ENCODE data around the gene MYO5A.

DNA sequence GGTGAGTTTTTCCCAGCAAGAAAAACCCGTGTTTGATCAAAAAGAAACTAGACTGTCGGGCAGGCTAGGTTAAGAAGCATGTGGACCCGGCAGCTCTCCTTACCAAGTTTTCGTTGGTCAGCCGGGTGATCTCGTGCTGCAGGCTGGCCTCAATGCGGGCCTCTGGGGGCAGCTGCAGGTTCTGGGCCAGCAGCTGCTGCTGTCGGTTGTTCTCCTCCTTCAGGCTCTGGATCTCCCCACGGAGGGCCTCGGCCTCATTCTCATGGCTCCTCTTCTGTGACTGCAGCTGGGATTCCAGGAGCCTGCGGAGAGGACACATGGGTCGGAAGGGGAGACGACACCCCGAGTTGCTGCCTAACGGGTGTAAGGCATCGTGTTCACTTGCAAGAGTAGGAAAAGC, 188.6 kb downstream of the MYO5A start:
- TF ChIP-seq, protein P1, sequence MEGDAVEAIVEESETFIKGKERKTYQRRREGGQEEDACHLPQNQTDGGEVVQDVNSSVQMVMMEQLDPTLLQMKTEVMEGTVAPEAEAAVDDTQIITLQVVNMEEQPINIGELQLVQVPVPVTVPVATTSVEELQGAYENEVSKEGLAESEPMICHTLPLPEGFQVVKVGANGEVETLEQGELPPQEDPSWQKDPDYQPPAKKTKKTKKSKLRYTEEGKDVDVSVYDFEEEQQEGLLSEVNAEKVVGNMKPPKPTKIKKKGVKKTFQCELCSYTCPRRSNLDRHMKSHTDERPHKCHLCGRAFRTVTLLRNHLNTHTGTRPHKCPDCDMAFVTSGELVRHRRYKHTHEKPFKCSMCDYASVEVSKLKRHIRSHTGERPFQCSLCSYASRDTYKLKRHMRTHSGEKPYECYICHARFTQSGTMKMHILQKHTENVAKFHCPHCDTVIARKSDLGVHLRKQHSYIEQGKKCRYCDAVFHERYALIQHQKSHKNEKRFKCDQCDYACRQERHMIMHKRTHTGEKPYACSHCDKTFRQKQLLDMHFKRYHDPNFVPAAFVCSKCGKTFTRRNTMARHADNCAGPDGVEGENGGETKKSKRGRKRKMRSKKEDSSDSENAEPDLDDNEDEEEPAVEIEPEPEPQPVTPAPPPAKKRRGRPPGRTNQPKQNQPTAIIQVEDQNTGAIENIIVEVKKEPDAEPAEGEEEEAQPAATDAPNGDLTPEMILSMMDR (IDR thresholded peaks at IDR 0.05) = no peak
- TF ChIP-seq POLR2A (IDR thresholded peaks at IDR 0.05) = no peak

All from Peyer's patch (tissue), 4 donors.